ENCODE data around the gene DTX3.
"Not testable (repeated sequence)": the region's sequence is repeated elsewhere in the genome, so short reads cannot be mapped to it uniquely, and the experiment has no call there.

The DTX3 gene, protein sequence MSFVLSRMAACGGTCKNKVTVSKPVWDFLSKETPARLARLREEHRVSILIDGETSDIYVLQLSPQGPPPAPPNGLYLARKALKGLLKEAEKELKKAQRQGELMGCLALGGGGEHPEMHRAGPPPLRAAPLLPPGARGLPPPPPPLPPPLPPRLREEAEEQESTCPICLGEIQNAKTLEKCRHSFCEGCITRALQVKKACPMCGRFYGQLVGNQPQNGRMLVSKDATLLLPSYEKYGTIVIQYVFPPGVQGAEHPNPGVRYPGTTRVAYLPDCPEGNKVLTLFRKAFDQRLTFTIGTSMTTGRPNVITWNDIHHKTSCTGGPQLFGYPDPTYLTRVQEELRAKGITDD

DNA sequence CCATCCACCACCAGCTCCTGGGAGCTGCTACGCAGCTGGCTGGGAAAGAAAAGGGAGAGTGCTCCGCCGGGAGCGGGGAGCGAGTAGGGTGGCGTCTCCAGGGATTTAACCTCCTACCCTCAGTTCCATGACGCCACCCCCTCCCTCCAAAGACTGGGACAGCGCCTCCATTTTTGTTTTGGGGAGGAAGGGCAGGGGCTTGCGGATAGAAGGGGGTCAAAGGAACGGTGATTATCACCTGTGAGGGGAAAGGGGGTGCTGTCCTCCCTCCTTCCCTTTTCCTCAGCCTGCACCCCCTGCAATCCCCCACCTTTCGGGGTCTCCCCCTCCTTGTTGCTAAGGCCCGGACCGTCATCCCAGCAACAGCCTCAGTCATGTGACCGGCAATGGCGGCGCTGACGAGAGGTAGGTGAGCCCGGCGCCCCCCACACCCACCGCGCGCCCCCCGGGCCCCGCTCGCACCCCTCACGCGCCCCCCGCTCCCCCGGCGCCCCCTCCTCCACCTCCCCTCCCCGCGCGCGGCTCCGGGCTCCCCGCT is at the start of gene DTX3:
TSS of gene DTX3 (plus strand) at position 371 of the 538 bp plus-strand sequence. CDS start 1,694 bp downstream, outside the sequence.
- no peak for DNase-seq (ENCODE audit: low read depth)

DNA sequence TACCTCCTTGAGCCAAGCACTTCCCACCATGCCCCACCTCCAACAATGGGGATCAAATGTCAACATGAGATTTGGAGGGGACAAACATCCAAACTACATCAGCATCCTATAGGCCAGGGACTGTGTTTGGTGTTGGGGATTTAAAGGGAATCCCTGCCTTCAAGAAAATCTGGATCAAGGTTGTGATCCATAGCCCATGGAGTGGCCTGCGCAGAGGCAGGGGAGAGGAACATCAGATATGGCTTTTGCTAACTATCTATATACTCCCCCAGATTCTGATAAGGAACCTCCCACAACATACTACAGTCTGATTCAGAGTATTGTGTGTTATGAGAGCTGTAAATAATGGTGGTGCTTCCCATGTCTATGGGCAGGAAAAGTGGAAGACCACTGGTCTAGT is 49.7 kb upstream of the DTX3 start:
- no peak for DNase-seq (ENCODE audit: low read depth)

DNA sequence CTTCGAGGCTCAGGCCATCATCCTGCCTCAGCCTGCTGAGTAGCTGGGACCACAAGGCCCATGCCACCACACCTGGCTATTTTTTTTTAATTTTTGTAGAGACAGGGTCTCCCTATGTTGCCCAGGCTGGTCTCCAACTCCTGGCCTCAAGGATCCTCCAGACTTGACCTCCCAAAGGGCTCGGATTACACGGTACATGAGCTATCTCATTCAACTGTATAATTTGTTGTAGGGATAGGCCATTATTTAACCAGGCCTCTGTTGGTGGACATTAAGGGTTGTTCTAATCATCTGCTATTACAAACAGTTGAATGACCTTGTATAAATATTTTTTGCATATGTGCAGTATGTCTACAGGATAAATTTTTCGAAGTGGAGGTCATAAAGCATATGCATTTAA is 45.8 kb upstream of the DTX3 start:
- no peak for DNase-seq (ENCODE audit: low read depth)

DNA sequence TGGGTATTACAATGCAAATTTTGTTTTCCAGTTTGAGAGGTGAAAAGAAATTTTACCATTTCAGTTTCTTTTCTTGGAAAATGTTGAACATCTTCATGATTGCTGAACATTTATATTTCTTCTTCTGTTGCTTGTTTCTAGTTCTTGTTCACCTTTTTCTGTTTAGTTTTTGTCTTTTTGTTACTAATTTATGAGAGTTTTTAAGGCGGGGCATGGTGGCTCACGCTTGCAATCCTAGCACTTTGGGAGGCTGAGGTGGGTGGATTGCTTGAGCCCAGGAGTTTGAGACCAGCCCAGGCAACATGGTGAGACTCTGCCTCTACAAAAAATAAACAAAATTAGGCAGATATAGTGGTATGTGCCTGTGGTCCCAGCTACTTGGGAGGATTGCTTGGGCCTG is 44.1 kb upstream of the DTX3 start:
- DNase-seq (ENCODE audit: low read depth) = no peak

DNA sequence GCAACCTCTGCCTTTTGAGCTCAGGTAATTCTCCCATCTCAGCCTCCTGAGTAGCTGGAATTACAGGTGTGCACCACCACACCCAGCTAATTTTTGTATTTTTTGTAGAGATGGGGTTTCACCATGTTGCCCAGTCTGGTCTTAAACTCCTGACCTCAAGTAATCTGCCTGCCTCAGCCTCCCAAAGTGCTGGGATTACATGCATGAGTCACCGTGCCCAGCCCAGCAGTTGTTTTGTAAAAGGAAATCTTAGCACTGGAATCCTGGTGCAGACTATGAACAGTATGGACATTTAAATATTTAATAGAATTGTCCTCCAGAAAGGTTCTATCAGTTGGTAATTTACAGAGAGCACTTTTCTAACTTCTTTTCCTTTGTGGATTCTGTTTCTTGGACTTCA is 43.5 kb upstream of the DTX3 start:
- DNase-seq (ENCODE audit: low read depth) = not testable (repeated sequence)

DNA sequence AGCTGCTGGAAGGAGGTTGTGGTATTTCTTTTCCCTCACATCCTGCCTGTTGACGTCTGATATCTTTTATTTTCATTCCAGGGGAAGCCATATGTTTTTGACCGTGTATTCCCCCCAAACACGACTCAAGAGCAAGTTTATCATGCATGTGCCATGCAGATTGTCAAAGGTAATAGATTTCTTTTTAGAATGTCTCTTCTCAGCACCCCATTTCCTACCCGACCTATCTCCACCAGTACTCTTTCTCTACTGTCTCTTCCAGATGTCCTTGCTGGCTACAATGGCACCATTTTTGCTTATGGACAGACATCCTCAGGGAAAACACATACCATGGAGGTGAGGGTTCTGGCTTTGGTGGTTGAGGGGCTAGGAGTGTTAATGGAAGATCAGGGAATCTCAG is 41.3 kb upstream of the DTX3 start:
- DNase-seq (ENCODE audit: low read depth) = no peak

DNA sequence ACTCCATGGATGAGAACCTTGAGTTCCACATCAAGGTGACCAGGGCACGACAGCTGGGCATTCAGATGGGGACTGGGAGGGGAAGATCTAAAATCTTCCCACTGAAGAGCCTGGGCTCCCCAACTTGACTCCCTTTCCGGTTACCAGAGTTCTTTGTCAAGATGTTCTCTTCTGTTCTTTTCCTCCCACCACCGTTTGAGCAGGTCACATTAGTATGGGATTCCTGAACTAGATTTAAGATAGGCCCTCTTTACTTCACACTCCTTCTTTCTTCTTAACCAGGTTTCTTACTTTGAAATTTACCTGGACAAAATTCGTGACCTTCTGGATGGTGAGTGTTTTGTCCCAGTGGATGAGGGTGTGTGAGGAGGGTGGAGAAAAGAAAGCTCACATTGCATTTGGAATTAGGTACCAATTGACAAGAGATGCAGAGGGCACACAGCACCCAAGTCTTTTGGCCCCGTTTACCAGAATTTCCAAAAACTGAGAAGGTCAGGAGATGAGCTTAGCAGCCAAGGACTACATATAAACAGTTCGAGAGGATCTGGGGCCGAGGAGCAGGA is 40.4 kb upstream of the DTX3 start:
- DNase-seq (ENCODE audit: low read depth) = no peak

DNA sequence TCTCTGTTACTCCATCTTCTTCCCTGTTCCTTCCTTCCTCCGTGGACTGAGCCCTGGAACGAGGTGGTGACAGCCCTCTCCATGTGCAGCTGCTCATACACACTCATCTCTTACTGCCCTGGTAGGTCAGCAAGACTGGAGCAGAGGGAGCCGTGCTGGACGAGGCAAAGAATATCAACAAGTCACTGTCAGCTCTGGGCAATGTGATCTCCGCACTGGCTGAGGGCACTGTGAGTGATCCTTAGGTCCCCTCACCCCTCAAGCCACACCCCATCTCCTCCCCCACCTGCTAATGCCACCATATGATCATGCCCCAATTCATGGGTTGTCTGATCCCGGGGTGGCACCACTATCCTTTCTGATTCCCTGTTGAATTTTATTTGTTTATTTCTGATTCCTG is 35.8 kb upstream of the DTX3 start:
- no peak for DNase-seq (ENCODE audit: low read depth)

DNA sequence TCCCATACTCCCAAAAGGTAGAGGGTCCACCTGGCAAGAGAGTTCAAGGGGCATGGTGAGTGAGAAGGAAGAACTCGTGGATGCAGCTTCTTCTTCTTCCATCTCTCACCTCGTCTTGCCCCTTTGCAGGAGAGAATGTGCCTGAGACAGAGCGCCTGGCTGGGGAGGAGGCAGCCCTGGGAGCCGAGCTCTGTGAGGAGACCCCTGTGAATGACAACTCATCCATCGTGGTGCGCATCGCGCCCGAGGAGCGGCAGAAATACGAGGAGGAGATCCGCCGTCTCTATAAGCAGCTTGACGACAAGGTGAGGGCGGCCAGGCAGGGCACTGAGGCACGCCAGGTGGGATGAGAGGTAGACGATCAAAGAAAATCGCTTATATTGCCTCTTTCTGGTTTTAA is 34.8 kb upstream of the DTX3 start:
- DNase-seq (ENCODE audit: low read depth) = no peak

DNA sequence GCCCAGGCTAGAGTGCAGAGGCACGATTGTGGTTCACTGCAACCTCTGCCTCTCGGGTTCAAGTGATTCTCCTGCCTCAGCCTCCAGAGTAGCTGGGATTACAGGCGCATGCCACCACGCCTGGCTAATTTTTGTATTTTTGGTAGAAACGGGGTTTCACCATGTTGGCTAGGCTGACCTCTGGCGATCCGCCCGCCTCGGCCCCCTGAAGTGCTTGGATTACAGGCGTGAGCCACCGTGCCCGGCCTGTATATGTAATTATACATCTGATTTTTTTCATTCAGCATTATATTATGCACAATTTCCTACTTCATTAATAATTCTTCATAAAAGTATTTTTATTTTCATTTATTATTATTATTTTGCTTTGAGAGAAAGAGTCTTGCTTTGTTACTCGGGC is 34.2 kb upstream of the DTX3 start:
- DNase-seq (ENCODE audit: low read depth) = not testable (repeated sequence)

DNA sequence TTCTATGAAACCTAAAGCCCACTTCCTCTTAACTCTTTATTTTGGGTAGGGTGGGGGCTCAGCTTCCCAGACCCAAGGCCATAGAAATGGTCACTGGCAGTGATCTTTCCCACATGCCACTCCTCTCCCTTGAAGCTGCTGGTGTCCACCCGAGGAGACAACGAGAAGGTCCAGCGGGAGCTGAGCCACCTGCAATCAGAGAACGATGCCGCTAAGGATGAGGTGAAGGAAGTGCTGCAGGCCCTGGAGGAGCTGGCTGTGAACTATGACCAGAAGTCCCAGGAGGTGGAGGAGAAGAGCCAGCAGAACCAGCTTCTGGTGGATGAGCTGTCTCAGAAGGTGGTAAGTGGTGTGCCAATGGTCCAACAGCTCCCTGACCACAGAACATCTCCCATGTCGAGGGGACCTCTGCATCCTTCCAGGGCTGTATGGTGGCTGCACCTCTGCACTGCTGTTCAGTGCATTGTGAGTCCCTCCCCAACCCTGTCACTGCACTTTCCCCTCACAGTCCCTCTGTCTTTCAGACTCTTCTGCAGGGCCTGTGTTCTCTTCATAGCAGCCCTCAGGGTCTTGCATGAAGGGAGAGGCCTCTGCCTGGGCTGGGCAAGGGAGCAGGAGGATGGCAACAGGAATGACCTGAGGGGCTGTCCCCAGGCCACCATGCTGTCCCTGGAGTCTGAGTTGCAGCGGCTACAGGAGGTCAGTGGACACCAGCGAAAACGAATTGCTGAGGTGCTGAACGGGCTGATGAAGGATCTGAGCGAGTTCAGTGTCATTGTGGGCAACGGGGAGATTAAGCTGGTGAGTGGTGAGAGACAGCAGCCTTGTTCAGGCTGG is 32.5 kb upstream of the DTX3 start:
- no peak for DNase-seq (ENCODE audit: low read depth)

DNA sequence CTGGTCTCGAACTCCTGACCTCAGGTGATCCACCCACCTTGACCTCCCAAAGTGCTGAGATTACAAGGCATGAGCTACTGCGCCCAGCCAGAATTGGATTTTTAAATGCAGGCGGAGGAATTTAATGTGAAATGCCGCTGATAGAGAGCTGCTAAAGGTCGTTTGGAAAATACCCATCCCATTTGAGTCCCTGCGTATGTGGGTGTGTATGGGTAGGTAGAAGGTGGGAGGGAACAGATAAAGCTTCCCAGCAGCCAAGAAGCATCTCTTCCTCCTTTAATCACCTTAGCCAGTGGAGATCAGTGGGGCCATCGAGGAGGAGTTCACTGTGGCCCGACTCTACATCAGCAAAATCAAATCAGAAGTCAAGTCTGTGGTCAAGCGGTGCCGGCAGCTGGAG is 29.8 kb upstream of the DTX3 start:
- no peak for DNase-seq (ENCODE audit: low read depth)

DNA sequence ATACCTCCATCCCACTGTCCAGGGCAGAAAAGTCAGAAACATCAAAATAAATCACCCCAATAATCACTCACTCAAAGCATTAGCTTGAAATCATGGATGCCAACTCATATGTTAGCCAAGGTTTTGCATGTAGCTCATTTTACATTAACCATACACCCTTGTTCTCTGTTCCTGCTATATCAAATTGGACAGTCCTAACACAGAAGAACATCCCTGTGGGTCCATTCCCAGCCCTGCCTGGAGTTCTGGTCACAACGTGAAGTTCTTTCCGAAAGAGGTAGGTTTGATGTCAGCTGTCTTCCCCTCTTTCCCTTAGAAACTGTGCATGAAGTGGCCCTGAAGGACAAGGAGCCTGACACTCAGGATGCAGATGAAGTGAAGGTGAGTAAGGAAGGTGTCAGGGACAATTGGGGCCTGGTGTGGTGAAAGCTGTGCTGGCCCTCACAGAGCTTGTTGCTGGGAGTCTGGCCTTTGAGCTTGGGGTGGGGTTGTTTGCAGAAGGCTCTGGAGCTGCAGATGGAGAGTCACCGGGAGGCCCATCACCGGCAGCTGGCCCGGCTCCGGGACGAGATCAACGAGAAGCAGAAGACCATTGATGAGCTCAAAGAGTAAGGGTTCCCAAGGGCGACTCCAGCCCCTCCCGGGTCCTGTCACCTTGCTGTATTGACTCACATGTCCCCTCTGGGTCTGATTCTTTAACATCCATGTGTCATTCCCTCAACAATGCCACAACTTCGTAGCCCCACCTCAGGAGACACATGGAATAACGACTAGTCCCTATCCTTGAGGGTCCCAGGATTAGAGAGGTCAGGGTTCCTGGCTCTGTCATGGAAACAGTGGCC is 28.6 kb upstream of the DTX3 start:
- no peak for DNase-seq (ENCODE audit: low read depth)

DNA sequence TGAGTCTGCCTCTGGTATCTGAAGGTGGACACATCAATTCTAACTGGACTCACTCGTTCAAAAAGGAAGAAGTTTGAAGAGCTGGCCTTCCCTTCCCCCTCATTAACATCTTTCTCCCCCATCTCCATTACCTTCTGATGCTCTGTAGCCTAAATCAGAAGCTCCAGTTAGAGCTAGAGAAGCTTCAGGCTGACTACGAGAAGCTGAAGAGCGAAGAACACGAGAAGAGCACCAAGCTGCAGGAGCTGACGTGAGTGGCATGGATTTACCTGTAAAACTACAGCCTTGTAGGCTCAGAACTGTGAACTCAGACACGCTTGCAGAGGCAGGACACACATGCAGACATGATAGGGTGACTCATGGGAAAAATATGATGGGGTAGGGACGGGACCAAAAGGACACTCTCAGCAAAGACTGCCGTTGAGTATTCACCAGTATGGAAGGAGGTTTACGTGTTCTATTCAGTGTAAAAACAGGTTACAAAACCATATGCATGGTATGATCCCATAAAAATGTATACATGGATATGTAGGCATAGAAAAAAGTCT is 27.9 kb upstream of the DTX3 start:
- no peak for DNase-seq (ENCODE audit: low read depth)

DNA sequence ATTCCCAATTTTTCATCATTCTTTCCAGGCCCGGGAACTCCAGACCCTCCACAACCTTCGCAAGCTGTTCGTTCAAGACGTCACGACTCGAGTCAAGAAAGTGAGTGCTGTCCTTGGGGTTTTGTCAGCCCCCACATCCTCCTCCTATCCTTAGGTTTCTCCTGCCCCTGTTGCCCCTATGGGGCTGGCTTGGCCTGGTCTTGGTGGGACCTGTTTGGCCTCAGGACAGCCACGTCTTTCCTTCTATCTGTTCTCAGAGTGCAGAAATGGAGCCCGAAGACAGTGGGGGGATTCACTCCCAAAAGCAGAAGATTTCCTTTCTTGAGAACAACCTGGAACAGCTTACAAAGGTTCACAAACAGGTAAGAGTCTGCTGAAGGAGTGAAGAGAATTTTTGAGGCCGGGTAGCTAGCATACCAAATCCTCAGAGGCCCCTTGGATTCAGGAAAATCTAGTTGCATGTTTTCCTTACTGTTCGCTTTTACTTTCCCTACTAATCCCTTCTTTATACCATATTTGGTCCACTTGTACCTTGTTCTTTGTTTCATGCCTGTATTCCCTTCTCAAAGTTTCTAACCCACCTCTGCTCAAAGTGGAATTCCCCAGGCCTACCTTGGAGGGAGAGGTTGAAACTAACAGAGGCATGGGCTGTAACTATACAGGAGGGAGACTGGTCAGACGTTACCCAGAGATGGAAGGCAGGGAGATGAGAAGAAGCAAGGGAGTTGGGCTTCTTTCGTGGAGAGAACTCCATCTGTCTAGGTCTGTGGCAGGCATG is 26.5 kb upstream of the DTX3 start:
- DNase-seq (ENCODE audit: low read depth) = no peak

DNA sequence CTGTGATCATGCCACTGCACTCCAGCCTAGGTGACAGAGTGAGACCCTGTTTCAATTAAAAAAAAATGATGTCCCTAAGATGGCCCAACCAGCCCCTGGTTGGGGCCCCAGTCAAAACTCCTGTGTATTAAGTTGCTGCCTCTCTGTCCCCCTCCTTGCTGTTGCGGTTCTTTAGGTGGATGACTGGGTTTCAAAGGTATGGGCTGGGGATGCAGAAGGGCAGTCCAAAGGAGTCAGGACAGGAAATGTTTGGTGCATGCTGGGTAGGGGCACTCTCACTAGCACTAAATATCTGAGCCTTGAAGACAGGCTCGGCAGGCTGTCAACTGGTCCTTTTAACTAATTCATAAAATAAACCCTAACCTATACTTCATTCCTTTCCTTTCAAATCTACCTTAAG is 25.6 kb upstream of the DTX3 start:
- no peak for DNase-seq (ENCODE audit: low read depth)

DNA sequence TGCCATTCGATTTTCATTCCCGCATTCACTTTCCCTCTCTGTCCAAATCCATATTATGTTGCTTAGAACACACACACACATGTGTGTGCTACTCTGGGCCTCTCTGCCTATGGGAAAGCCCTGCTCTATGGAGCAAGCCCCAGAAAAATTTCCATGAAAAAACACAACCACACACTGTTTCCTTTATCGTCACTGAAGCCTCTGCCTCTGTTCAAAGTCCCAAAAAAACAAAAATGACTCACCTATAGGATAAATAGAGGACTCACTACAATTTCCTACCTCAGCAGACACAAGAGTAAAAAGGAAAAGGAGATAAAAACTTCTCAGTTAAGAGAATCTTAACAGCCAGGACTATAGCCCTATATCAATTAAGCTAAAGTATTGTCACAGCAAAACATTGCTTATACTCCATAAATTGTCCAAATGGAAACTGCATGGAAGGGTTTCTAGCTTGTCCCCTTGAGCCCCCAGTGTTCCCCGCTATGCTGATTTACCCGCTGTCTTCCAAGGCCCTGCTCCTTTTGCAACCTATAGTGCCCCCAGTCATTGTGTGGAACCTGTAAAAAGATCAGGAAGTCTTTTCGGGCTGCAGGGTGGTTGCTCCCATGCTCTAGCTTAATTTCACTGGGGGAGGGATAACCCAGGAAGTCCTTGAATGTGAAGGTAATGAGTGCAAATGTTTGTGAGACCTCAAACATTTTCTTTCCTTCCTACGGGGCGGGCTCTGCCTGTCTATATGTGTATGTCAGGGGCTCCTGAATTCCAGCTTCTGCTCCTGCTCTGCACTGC is 24.8 kb upstream of the DTX3 start:
- no peak for DNase-seq (ENCODE audit: low read depth)

DNA sequence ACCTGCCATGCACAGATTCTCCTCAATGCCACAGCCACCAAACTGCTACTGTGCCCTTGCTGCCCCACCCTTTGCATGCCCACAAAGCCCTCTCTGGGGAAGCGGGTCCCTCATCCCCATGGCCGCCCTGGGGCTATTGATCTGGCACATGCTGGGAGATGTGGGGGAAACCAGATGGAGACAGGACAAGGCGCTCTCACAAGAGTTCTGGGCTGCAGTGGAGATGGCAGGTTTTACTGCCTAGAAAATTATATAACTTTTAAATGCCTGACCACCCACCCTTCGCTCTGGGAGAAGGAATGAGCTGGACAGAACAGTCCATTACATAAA is 24.2 kb upstream of the DTX3 start:
- DNase-seq (ENCODE audit: low read depth) = no peak

DNA sequence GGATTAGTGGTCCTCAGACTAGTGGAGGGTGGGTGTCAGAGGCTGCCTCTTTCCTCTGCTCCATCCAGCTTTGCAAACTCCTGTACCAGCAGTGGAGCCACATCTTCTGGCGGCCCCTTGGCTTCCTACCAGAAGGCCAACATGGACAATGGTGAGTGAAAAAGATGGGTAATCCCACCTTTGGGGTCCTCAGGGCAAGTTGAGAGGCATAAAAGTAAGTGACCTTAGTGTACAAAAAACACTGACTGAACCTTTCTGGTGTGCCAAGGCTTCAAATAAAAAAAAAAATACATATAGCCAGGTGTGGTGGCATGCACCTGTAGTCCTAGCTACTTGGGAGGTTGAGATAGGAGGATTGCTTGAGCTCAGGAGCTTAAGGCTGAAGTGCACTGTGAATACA is 22.8 kb upstream of the DTX3 start:
- no peak for DNase-seq (ENCODE audit: low read depth)

DNA sequence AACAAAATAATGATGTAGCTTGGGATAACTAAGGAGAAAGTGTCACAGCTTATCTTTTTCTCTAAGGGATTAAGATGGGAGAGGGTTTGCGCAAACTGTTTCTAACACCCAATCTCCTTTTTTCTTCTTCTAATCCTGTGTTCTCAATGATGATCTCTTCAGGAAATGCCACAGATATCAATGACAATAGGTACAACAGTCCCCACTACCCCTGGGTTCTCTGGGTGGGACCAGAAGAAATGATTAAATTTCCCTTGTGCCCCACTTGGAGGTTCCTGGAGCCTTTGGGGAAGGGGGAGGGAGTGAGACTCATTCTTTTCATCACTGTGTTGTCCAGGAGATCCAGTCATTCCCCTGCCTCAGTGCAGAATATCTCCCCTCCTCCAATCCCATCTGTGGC is 22.2 kb upstream of the DTX3 start:
- DNase-seq (ENCODE audit: low read depth) = no peak
